ENCODE results near the gene AMD1.

Gene AMD1

GRCh38 chr6:110938171-110938570 is 63.6 kb downstream of the AMD1 start:
- DNase-seq (ENCODE audit: low spot score), result no peak

- DNase-seq (ENCODE audit: low spot score), result no peak
Measured at GRCh38 chr6:110939429-110940200, 65.0 kb downstream of the AMD1 start.

DNA sequence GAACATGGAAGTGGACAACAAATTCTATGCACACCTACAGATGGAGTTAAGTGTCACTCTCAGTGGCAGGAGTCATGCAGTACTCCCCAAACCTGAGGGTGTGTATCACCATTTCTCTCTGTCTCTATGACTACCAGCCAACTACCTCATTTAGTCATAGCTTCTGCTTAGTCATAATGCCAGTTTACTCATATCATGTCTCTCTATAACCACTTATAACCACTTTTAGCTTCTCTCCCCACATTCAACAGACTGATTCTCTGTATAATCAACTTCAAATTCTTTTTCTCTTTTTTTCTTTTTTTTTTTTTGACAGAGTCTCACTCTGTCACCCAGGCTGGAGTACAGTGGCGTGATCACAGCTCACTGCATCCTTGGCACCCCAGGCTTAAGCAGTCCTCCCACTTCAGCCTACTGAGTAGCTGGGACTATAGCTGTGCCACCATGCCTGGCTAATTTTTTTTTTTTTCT is 70.1 kb downstream of the AMD1 start:
- peak; percentile 31 for DNase-seq (ENCODE audit: low spot score)

All from NAMALWA (cell line).